Vagina (tissue), 2 donors: ENCODE measurements around the gene DDX23. TPM values are rescaled to one million over a fixed set of nuclear protein-coding genes. Genes with fewer than 3 reads are reported as not detected.

Source experiments
- DNase-seq, 2 donors: peaks; one replicate each; pipeline ENCODE4 v3.0.0-alpha.2; 2017; ENCODE audit errors: extremely low spot score in 2 of 2
- H3K27ac ChIP-seq: fragments of 200-600 bp; sonication (generic); one replicate; pipeline ENCODE4 v1.5.1; 2019
- H3K27me3 ChIP-seq: fragments of 200-600 bp; sonication (generic); one replicate; pipeline ENCODE4 v1.5.1; 2019
- H3K36me3 ChIP-seq, 2 donors: fragments of 200-600 bp; sonication (generic); one replicate each; pipeline ENCODE4 v1.5.1; 2017 to 2019
- H3K4me1 ChIP-seq: fragments of 200-600 bp; sonication (generic); one replicate; pipeline ENCODE4 v1.5.1; 2019
- H3K4me3 ChIP-seq, 2 donors: fragments of 200-600 bp; sonication (generic); 1 replicate in 1 of 2; 2 replicates in 1 of 2; pipeline ENCODE4 v1.5.1; 2016 to 2019
- H3K9me3 ChIP-seq: fragments of 200-600 bp; sonication (generic); one replicate; pipeline ENCODE4 v1.5.1; 2019
- POLR2A ChIP-seq, 2 donors: fragments of 450-650 bp; IDR thresholded peaks; one replicate each; pipeline ENCODE4 v1.6.1; 2017; ENCODE audit warnings: antibody characterized with exemption in 2 of 2, mild to moderate bottlenecking in 2 of 2, moderate library complexity in 2 of 2
- POLR2AphosphoS5 ChIP-seq, 2 donors: sonication (generic); formaldehyde crosslinking; IDR thresholded peaks; one replicate each; pipeline ENCODE4 v1.9.0; 2017; ENCODE audit warnings: antibody characterized with exemption in 2 of 2, mild to moderate bottlenecking in 2 of 2, low read depth in 1 of 2; ENCODE audit not compliant: insufficient read depth in 1 of 2
- intact Hi-C: fragments of 100-400 bp; cut with DNase I; formaldehyde crosslinking; loops from one replicate; pipeline ENCODE4 v1.15.1; 2023
- total RNA-seq: library from RNA; depleted of rRNA; stranded (reverse); fragments of >200 nt; gene quantifications from one replicate; pipeline ENCODE4 v1.2.3, GENCODE V29; 2016
- TF ChIP-seq, protein P1 (sequence below), 3 experiments: fragments of 450-650 bp in 2 of 3; fragments of 200-600 bp in 1 of 3; sonication (generic) in 1 of 3; IDR thresholded peaks; one replicate each; pipeline ENCODE4 v1.5.1; 2017 to 2019; ENCODE audit warnings: antibody characterized with exemption in 3 of 3, mild to moderate bottlenecking in 2 of 3, moderate library complexity in 2 of 3

Gene DDX23
- total RNA-seq, 1 donor from 2014 or later: 57.9 TPM

DNA sequence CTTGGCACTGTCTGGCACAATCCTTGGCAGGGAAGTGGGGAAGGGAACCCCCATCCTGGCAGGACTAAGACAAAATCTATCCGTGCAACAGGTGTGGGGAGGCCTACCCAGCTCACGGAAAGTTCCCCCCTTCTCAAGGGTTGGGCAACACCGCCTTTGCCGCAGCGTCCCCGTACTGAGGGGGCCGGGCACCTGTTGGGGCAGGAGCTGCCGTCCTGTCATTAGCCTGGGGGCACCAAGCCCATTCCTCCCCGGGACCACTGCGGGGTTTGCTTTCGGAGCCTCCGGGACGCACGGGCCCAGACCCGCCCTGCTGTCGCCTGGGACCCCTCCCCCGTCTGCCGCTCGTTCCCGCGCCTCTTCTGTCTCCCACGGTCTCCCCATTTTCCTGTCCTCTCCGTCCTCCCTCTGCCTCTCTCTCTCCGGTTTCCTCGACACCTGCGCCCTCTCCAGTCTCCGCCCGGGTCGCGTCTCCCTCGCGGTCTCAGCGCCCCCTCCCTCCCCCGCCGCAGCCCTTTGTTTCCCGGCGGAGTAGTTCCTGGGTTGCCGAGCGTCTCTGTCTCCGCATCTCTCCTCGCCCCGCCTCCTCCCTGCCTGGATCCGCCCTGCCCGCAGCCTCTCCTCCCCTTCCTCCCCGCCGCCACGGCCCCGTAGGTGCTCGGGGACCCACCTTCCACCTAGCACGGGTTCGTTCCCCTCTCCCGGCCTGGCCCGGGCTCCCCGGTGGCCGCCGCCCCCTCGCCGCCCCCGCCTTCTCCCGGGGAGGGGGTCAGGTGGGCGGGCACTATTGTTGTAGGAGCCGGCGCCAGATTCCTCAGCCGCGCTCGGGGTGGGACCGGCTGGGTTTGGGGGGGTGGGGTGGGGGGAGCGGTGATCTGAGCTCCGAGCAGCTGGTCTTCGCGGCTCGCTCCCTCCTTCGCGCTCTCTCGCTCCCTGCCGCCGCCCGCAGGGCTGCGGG lies 33.8 kb downstream of the DDX23 start, which contains the start of gene CACNB3:
CACNB3 (plus strand) TSS at position 624 of the 958 bp plus-strand sequence. CDS start 434 bp downstream, outside the sequence.
- no peak for DNase-seq
- TF ChIP-seq POLR2A (IDR thresholded peaks at IDR 0.05): no peak
- TF ChIP-seq POLR2AphosphoS5 (IDR thresholded peaks at IDR 0.05; ENCODE audit: insufficient read depth in 1 of 2, low read depth in 1 of 2): peak in 1 of 2 donors; percentile 73
- H3K4me1 ChIP-seq: peaks cover 48% of the 10 kb centered on the region
- peak within 1 kb of the TSS; percentile 68 to 73 for H3K4me3 ChIP-seq
- H3K9me3 ChIP-seq: no peaks in the 10 kb centered on the region
- H3K27ac ChIP-seq: peak within 1 kb of the TSS; percentile 76
- intact Hi-C loops: no loop called here
- no peaks in the 10 kb centered on the region for H3K27me3 ChIP-seq
- no peaks in the 10 kb centered on the region for H3K36me3 ChIP-seq

DNA sequence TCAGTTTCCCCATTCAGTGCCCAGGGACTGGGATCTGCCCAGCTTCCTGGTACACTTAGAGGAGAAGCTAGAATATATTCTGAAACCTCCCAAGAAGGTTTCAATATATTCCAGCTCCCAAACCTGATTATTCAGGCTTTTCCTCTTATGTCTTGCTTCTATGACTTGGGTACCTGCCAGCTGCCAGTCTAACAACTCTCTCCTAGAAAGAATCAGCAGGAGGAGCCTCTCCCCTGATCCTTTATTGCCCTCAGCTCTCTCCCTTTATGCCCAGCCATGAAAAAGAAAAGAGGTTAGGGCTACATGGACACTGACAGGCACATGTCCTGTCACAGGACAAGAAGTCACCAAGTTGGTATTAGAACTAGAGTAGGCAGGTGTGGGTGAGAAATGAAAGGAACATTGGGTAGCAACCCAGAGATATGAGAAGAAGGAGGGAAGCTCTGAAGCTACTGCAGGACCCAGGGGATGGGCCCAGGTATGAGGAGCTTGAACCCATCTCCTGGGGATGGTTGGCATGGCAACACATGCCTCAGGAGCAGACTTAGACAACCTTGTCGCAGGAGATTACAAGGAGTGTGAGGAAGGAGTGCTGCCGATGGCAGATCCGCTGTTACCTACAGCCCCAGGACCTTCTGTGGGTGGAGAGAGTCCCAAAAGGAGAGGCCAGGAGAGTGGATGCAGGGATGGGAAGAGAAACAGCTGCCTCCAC lies 35.7 kb downstream of the DDX23 start:
- Histone ChIP-seq H3K36me3 (no peaks in the 10 kb centered on the region), H3K27ac (peak overlapping the region; percentile 95), H3K4me1 (peaks cover 66% of the 10 kb centered on the region), H3K4me3 (peak overlapping the region; percentile 69 to 75), H3K27me3 (no peaks in the 10 kb centered on the region), H3K9me3 (no peaks in the 10 kb centered on the region)
- intact Hi-C loops: no loop called here
- DNase-seq: no peak
- TF ChIP-seq POLR2AphosphoS5 (IDR thresholded peaks at IDR 0.05; ENCODE audit: insufficient read depth in 1 of 2, low read depth in 1 of 2): no peak
- TF ChIP-seq, protein P1, sequence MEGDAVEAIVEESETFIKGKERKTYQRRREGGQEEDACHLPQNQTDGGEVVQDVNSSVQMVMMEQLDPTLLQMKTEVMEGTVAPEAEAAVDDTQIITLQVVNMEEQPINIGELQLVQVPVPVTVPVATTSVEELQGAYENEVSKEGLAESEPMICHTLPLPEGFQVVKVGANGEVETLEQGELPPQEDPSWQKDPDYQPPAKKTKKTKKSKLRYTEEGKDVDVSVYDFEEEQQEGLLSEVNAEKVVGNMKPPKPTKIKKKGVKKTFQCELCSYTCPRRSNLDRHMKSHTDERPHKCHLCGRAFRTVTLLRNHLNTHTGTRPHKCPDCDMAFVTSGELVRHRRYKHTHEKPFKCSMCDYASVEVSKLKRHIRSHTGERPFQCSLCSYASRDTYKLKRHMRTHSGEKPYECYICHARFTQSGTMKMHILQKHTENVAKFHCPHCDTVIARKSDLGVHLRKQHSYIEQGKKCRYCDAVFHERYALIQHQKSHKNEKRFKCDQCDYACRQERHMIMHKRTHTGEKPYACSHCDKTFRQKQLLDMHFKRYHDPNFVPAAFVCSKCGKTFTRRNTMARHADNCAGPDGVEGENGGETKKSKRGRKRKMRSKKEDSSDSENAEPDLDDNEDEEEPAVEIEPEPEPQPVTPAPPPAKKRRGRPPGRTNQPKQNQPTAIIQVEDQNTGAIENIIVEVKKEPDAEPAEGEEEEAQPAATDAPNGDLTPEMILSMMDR (IDR thresholded peaks at IDR 0.05): no peak
- TF ChIP-seq POLR2A (IDR thresholded peaks at IDR 0.05): no peak

DNA sequence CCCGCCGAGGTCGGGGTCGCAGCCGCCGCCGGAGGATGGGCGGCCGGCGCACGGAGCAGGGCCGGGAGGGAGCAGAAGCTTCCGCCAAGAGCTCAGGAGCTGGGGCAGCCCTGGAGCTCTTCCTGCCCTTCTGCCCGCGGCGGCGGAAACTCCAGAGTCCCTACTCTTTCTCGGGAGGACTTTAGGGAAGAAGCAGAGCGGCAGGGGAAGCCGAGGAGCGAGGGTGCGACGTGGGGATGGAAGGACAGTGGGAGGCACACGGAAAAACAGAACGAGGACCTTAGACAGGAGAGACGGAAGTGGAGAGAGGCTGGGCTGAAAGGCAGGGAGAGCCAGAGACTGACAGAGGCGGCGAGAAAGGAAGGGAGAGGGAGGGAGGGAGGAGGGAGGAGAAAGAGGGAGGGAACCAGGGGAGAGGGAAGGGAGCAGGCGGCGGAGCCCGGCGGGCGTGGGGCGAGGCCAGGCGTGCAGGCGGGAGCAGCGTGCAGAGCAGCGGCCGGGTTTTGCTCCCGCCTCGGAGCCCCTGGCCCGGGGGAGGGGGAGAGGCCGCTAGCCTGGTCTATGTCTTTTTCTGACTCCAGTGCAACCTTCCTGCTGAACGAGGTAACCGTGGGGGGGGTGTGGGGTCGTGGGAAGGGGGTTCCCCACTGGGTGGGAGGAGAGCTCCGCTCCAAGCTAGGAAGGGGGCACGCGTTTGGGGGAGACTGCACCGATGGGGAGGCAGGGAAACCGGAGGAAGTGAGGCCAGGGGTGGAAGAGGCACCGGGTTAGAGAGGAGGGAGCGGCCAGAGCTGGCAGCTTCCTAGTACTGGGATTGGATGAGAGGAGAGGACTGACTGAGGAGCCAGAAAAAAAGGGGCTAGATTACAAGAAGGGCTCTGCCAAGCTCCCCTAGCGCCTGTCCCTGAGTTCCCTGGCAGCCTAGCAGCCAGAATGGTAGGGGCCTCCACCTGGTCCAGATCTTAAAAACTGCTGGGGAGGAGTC lies 36.5 kb downstream of the DDX23 start:
- Histone ChIP-seq H3K36me3 (no peaks in the 10 kb centered on the region), H3K4me1 (peaks cover 75% of the 10 kb centered on the region), H3K4me3 (peak overlapping the region; percentile 69 to 75), H3K9me3 (no peaks in the 10 kb centered on the region), H3K27me3 (no peaks in the 10 kb centered on the region), H3K27ac (peak overlapping the region; percentile 95)
- TF ChIP-seq POLR2A (IDR thresholded peaks at IDR 0.05): peak in 1 of 2 donors; percentile 83
- TF ChIP-seq, protein P1 (IDR thresholded peaks at IDR 0.05): no peak
- TF ChIP-seq POLR2AphosphoS5 (IDR thresholded peaks at IDR 0.05; ENCODE audit: insufficient read depth in 1 of 2, low read depth in 1 of 2): peak in 1 of 2 donors; percentile 90
- DNase-seq: no peak
- intact Hi-C loops: no loop called here

DNA sequence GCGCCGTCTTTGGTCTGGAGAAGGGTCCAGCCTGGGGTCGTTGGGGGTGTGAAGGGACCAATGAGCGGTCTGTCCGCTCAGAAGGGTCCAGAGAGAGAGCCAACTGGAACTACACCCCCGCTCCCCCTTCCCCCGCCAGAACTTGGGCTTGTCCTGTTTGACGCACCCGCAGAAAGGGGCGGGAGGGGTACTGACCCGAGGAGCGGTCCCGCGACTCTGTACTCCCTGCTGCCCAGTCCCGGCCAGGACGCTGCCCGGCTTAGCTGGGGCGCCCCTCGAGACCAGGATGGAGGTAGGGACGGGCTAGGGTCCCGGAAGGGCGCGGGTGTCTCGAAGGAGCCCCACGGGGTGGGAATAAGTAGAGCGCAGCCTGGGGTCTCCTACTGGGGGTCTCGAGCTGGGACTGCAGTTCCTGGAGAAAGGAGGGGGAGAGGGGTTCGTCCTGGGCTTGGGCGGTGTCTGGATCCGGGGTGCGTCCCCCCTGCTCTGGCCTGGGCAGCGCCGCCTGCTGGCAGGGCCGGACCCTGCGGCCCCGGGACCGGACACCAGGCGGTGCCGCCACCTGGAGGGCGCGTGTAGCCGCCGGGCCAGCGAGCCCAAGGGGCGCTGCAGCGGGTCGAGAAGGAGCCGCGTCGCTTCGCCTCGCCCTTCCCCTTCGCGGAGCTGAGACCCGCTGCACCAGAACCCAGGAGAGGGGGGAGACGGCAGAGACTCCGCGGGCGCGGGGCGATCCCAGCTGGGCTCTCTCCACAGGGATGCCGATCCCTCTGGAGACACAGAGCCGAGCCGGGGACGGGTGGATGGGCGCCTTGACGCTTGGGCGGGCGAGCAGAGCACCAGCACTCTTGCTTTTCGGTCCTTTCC lies 37.5 kb downstream of the DDX23 start:
- intact Hi-C loops: no loop called here
- Histone ChIP-seq H3K27ac (peak overlapping the region; percentile 95), H3K9me3 (no peaks in the 10 kb centered on the region), H3K27me3 (no peaks in the 10 kb centered on the region), H3K4me1 (peaks cover 77% of the 10 kb centered on the region), H3K4me3 (peak overlapping the region; percentile 69 to 75), H3K36me3 (no peaks in the 10 kb centered on the region)
- DNase-seq: no peak
- TF ChIP-seq, protein P1 (IDR thresholded peaks at IDR 0.05): peak; percentile 80 to 98 (median 97)
- peak in 1 of 2 donors; percentile 9 for TF ChIP-seq POLR2A (IDR thresholded peaks at IDR 0.05)
- TF ChIP-seq POLR2AphosphoS5 (IDR thresholded peaks at IDR 0.05; ENCODE audit: insufficient read depth in 1 of 2, low read depth in 1 of 2): peak in 1 of 2 donors; percentile 75
